ENCODE results near the gene GABBR2.

GABBR2 gene

GRCh38 chr9:98570055-98570454 lies 138.7 kb downstream of the GABBR2 start:
- no peak for DNase-seq (ENCODE audit: low read depth)

DNA sequence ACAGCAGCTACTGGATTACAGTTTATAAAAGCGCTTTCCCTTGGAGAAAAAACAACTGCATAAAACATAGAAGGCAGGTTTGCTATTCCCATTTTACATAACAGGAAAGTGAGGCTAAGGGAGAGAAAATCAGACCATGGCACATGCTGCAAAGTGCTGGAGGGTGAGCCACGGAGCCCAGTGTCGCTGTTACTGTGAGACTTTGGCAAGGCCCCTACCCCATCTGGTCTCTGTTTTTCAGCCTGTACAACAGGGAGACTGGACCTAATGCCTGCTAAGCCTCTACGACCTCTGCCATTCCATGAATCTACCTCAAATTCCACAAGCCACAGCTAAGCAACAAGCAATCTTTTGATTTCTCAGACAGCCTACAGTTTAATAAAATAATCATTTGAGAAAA lies 139.2 kb downstream of the GABBR2 start:
- no peak for DNase-seq (ENCODE audit: low read depth)

DNA sequence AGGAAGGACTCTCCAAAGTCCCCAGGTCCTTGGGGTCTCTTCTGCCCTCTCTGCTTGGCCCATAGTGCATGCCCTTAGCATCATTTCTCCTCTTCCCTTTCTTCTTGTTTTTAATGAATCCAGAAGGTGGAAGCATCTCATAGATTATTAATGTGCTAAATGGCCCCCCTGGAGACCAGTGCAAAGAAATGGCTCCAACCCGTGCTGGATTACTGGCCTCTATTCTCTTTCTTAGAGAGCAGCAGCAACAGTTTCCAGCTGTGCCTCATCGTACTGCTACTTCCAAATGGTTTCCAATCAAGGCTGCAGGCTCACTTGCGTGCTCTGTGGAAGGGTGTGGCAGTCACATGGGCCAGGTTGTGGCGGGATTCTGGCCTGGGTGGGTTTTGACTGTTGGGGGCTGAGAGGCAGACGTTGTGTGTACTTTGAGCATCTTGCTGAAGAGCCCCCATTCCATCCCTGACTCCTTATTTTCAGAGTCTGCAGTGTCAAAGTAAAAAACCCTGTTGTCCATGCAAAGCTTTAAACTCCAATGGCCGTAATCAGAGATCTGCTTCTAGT lies 139.7 kb downstream of the GABBR2 start:
- DNase-seq (ENCODE audit: low read depth), result no peak

GRCh38 chr9:98568234-98568908 lies 140.4 kb downstream of the GABBR2 start:
- DNase-seq (ENCODE audit: low read depth), result no peak

GRCh38 chr9:98567540-98568233 lies 141.0 kb downstream of the GABBR2 start:
- DNase-seq (ENCODE audit: low read depth), result no peak

GRCh38 chr9:98565152-98566135 lies 143.3 kb downstream of the GABBR2 start:
- DNase-seq (ENCODE audit: low read depth), result no peak

- no peak for DNase-seq (ENCODE audit: low read depth)
Observed at GRCh38 chr9:98564714-98565113, 144.0 kb downstream of the GABBR2 start.

- DNase-seq (ENCODE audit: low read depth), result no peak
Observed at GRCh38 chr9:98563988-98564387, 144.7 kb downstream of the GABBR2 start.

DNA sequence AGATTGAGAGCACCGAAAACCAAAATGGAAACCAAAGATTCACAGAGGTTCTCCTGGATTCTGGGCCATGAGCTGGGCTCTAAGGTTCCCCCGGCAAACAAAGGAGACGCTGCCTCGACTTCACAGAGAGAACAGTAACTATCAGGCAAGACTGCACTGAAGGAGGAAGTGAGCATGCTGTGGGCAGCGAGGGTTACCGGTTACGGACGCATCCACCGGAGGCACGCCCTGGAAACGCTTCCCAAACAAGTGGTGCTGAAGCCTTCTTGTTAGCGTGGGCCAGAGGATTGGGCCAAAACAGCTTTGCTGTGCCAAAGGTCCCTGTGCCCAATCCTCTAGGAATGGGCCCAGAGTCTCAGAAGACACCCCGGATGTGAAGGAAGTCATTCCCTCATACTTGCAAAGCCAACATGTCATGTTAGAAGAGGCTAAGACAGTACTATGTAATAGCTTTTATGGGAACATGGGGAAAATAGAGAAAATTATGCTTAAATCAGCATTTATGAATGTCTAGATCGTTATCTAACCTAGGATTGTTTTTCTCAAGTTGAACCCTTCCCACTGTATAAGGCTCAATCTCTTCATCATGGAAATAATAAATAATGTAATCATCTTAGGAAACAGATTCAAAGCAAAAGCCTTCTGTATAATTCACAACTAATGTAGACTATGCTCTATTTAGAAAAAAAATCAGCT lies 145.4 kb downstream of the GABBR2 start:
- no peak for DNase-seq (ENCODE audit: low read depth)

DNA sequence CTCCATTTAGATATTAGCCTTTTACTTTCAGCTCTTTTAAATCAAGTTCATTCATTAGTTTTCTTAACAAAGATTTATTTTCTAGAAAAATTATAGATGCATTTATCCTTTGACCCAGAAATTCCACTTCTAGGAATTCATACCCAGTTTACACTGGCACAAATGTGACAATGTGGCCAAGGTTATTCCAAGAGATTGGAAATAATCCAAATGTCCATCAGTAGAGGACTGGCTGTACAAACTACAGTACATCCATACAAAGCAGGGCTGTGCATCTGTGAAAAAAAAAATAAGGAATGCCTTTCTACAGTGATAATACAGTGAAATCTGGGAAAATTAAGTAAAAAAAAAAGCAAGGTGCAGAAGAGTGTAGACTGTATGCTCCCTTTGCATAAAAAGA lies 149.2 kb downstream of the GABBR2 start:
- no peak for DNase-seq (ENCODE audit: low read depth)

DNA sequence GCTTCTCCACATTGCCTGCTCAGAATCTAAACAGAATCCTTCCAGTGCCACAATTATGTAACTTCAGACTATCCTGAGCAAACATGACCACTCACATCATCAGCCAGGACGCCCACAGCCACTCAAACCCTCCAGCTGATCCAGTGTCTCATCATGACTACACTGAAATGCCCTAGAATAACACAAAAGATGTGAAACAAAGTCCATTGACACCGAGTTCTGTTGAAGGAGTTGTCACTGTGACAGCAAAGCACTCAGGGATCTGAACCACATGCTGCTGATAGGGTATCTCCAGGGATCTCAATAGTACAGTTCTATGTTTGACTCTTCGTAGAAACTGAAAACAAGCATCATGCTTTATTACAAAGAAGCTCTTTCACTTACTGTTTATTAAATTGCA lies 150.2 kb downstream of the GABBR2 start:
- no peak for DNase-seq (ENCODE audit: low read depth)

- no peak for DNase-seq (ENCODE audit: low read depth)
Observed at GRCh38 chr9:98556511-98556910, 152.2 kb downstream of the GABBR2 start.

GRCh38 chr9:98555651-98556465 lies 152.9 kb downstream of the GABBR2 start:
- DNase-seq (ENCODE audit: low read depth), result no peak

DNA sequence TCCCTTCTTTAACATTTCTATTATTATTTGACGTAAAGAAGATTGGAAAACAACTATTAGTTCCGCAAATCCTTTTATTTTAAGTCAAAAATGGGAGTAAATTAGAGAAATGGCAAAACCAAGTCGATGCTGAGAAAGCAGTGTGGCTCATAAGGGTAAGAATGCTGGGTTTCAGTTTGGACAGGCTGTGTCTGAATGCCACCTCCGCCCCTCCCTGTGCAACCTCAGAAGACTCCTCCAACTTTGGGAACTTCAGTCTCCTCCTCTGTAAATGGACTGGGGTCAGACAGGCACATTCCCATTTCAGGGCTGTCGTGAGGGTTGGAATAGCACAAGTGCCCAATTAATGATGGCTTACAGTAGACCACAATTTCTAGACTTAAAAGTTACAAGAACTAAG lies 154.0 kb downstream of the GABBR2 start:
- DNase-seq (ENCODE audit: low read depth), result no peak

DNA sequence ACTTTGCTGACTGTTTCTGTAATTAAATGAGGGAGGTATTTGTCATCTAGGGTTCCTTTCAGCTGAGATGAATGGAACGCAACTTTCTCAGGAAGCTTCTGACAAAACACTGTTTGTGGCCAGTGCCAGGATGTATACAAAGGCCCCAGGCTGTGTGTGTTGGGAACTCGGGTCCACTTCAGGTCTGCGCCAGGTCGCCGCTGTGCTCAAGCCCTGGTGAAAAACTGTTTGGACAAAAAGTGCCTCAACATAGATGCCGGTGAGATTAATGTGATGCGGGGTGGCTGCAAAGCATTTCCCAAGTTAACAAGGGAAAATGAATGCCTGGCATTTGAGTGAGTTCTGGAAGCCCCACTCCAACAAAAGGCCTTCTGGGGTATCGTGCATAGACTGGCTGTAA lies 156.4 kb downstream of the GABBR2 start:
- DNase-seq (ENCODE audit: low read depth), result no peak

DNA sequence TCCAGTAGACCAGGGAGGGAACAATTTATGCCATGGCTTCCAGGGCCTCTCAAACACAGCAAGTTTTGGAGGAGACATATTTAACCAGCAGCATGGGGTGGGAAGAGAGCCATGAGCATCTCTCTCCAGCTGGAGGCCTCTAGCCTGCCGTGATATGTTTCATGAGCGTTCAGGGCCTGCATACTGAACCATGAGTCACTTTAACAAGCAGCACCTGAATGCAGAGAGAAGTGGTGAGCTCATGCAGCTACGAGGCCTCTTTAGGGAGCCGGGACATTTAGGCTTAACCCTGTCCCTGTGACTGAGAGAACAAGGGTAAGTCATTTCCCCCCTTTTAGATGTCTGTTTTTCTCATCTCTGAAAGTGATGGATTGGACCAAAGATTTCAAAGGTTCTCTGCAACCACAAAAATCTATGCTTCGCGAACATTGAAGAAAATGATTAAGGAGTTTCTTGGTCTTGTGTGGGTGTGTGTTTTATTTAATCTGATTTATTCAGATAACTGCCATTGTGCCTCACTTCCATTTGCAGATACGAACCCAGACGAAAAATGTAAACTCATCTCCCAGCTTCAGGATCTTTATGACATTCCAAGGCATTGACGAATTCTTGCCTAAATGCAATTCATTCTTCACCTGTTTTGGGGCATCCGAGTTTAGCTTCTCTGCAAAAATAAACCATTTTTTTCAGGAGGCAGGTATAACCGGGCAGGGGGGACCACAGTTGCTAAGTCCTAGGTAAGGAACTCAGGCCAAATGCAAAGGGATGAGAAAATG lies 157.0 kb downstream of the GABBR2 start:
- DNase-seq (ENCODE audit: low read depth), result peak; percentile 84

DNA sequence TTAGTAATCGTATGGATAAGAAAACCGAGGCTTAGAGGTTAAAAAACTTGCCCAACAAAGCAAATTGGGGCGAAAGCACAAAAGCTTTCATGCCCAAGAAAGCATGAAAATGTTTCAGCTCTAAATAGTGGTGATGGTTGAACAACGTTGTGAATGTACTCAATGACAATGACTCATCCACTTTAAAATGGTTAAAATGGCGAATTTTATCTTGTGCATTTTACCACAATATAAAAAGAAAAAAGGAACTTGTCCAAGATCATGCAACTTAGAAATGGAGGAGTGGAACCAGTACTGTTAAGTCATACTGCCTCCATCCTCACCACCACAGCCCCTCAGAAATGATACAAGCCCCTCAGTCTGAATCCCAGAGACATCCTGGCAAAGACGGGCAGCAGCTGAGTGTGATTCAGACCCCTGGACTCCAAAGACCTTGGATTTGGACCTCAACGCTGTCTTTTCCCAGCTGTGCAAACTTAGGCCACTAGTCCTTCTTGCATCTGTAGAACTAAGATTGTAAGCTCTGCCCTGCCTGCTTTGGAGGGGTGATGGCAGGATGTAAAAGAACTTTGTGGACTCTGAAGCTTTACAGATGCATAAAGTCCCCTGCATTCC lies 158.4 kb downstream of the GABBR2 start:
- peak; percentile 51 for DNase-seq (ENCODE audit: low read depth)

DNA sequence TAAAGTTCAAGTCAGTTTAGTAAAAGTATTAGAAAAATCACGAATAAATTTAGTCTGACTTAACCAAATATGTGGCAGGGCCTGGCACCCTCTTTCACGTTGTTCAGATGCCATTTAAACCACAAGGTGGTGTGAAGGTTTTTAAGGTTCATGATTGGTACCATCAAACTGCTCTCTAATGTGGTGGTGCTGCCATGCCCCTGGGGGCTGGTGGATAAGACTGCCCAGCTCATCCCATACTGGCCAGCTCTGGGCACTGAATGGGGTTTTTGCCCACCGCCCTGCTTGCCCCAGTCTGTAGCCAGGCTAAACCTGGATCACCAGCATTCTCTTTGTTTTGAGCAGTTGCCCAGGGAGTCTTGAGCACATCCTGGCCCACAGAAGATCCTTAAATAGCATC lies 159.3 kb downstream of the GABBR2 start:
- no peak for DNase-seq (ENCODE audit: low read depth)

DNA sequence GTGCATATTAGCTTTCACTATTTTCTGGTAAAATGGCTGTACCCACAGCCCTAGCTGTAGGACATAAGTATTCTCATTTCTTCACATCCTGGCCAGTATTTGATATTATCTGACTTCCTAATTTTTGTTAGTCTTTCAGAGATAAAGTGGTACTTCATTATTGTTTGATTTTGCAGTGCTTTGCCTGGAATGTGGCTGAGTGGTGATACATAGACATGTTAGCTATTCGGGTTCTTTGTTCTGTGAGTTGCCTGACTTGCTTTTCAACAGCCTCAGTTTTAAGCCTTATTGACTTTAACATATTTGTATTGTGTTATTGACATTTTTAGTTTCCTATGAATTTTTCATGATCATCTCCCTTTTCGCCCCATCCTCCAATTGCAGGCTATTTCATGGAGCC lies 161.1 kb downstream of the GABBR2 start:
- DNase-seq (ENCODE audit: low read depth), result no peak

- no peak for DNase-seq (ENCODE audit: low read depth)
Observed at GRCh38 chr9:98545021-98545420, 163.7 kb downstream of the GABBR2 start.
